NCI-H2227 (cell line): ENCODE results near the gene MARF1.
"Not testable (repeated sequence)": the region's sequence is repeated elsewhere in the genome, so short reads cannot be mapped to it uniquely, and the experiment has no call there.

Source experiments
- DNase-seq: peaks from one replicate; lab custom pipeline; 2025; ENCODE audit not compliant: unreplicated experiment; lab: John Stamatoyannopoulos, UW

Gene MARF1

GRCh38 chr16:15573896-15574613 lies 68.9 kb downstream of the MARF1 start:
- DNase-seq: not testable (repeated sequence)

GRCh38 chr16:15573274-15573895 lies 69.6 kb downstream of the MARF1 start:
- DNase-seq: no peak

- DNase-seq: no peak
Measured at GRCh38 chr16:15572329-15573001, 70.5 kb downstream of the MARF1 start.

- DNase-seq: no peak
Measured at GRCh38 chr16:15571557-15571956, 71.4 kb downstream of the MARF1 start.

GRCh38 chr16:15570666-15571065 lies 72.3 kb downstream of the MARF1 start:
- not testable (repeated sequence) for DNase-seq

- no peak for DNase-seq
Measured at GRCh38 chr16:15567823-15568222, 75.1 kb downstream of the MARF1 start.

- no peak for DNase-seq
Measured at GRCh38 chr16:15566095-15566494, 76.9 kb downstream of the MARF1 start.

- no peak for DNase-seq
Measured at GRCh38 chr16:15564604-15565339, 78.2 kb downstream of the MARF1 start.

- no peak for DNase-seq
Measured at GRCh38 chr16:15559176-15559575, 83.8 kb downstream of the MARF1 start.

- DNase-seq: no peak
Measured at GRCh38 chr16:15557258-15557657, 85.7 kb downstream of the MARF1 start.

- DNase-seq: no peak
Measured at GRCh38 chr16:15556130-15556529, 86.8 kb downstream of the MARF1 start.

- DNase-seq: no peak
Measured at GRCh38 chr16:15553313-15554088, 89.5 kb downstream of the MARF1 start.

GRCh38 chr16:15552507-15552906 lies 90.4 kb downstream of the MARF1 start:
- DNase-seq: no peak

GRCh38 chr16:15548482-15548891 lies 94.5 kb downstream of the MARF1 start:
- DNase-seq: no peak

- DNase-seq: no peak
Measured at GRCh38 chr16:15547768-15548096, 95.2 kb downstream of the MARF1 start.

- DNase-seq: not testable (repeated sequence)
Measured at GRCh38 chr16:15547072-15547767, 95.7 kb downstream of the MARF1 start.

- no peak for DNase-seq
Measured at GRCh38 chr16:15545544-15545943, 97.4 kb downstream of the MARF1 start.

- no peak for DNase-seq
Measured at GRCh38 chr16:15544405-15544804, 98.5 kb downstream of the MARF1 start.
